Hepatocyte (in vitro differentiated cells): ENCODE measurements around the gene ENAH.

Experiments used
- EZH2 ChIP-seq: fragments of 200-600 bp; sonication (generic); IDR thresholded peaks from 2 replicates; pipeline ENCODE4 v1.6.1; 2016; ENCODE audit warnings: antibody characterized with exemption, mild to moderate bottlenecking, borderline replicate concordance
- EZH2phosphoT487 ChIP-seq: fragments of 200-600 bp; sonication (generic); IDR thresholded peaks from one replicate; pipeline ENCODE4 v1.6.1; 2018; ENCODE audit warnings: antibody characterized with exemption, mild to moderate bottlenecking, low read depth, moderate library complexity; ENCODE audit not compliant: unreplicated experiment, severe bottlenecking
- TF ChIP-seq, protein P1 (sequence below): fragments of 200-600 bp; sonication (generic); IDR thresholded peaks from 2 replicates; pipeline ENCODE4 v1.5.1; 2016; ENCODE audit warnings: antibody characterized with exemption, mild to moderate bottlenecking; ENCODE audit not compliant: poor library complexity

DNA sequence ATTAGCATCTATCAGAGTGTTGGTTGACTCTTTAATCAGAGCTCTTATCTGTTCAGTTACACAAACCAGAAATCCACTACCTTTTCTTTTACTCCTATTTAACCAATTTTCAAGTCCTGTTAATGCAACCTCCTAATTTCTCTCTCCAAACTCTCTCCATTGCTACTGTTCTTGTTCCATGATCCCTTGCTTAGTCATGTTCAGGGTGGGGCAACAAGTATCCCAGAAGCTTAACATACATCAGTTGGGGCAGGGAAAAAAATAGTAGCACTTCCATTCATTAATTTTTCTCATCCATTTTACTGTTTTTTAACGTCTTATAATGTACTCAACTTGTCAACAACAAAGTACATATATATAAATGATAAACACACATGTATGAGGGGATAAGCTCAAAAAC is 113.9 kb downstream of the ENAH start:
- TF ChIP-seq EZH2 (no peak), EZH2phosphoT487 (no peak)
- TF ChIP-seq, protein P1, sequence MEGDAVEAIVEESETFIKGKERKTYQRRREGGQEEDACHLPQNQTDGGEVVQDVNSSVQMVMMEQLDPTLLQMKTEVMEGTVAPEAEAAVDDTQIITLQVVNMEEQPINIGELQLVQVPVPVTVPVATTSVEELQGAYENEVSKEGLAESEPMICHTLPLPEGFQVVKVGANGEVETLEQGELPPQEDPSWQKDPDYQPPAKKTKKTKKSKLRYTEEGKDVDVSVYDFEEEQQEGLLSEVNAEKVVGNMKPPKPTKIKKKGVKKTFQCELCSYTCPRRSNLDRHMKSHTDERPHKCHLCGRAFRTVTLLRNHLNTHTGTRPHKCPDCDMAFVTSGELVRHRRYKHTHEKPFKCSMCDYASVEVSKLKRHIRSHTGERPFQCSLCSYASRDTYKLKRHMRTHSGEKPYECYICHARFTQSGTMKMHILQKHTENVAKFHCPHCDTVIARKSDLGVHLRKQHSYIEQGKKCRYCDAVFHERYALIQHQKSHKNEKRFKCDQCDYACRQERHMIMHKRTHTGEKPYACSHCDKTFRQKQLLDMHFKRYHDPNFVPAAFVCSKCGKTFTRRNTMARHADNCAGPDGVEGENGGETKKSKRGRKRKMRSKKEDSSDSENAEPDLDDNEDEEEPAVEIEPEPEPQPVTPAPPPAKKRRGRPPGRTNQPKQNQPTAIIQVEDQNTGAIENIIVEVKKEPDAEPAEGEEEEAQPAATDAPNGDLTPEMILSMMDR = no peak
